ENCODE data around the gene LRRC57. TPM values are rescaled to one million over a fixed set of nuclear protein-coding genes. Genes with fewer than 3 reads are reported as not detected.

The LRRC57 gene
- total RNA-seq, 2 donors from 2014 or later, result 14.6 to 19.3 TPM

GRCh38 chr15:42508263-42508690 is 40.3 kb downstream of the LRRC57 start:
- TF ChIP-seq, protein P1, sequence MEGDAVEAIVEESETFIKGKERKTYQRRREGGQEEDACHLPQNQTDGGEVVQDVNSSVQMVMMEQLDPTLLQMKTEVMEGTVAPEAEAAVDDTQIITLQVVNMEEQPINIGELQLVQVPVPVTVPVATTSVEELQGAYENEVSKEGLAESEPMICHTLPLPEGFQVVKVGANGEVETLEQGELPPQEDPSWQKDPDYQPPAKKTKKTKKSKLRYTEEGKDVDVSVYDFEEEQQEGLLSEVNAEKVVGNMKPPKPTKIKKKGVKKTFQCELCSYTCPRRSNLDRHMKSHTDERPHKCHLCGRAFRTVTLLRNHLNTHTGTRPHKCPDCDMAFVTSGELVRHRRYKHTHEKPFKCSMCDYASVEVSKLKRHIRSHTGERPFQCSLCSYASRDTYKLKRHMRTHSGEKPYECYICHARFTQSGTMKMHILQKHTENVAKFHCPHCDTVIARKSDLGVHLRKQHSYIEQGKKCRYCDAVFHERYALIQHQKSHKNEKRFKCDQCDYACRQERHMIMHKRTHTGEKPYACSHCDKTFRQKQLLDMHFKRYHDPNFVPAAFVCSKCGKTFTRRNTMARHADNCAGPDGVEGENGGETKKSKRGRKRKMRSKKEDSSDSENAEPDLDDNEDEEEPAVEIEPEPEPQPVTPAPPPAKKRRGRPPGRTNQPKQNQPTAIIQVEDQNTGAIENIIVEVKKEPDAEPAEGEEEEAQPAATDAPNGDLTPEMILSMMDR (conservative IDR thresholded peaks at IDR 0.05), result no peak
- Histone ChIP-seq H3K27ac (ENCODE audit: low read depth, low read length) (no peak overlapping the region), H3K9me3 (ENCODE audit: control insufficient read depth, low read length) (no peaks in the 10 kb centered on the region), H3K4me3 (ENCODE audit: low read length) (no peak overlapping the region), H3K4me1 (ENCODE audit: control insufficient read depth, insufficient read depth, low read length) (no peaks in the 10 kb centered on the region), H3K36me3 (ENCODE audit: control insufficient read depth, insufficient read depth, low read length) (peaks cover 25% of the 10 kb centered on the region), H3K9ac (ENCODE audit: extremely low read depth, low read length, poor library complexity, severe bottlenecking) (no peak overlapping the region), H3K27me3 (ENCODE audit: control insufficient read depth, insufficient read depth, low read length, poor library complexity, severe bottlenecking) (no peaks in the 10 kb centered on the region)
- H3K27ac Mint-ChIP-seq, result no peak overlapping the region
- no peaks in the 10 kb centered on the region for H3K27me3 Mint-ChIP-seq (ENCODE audit: insufficient read depth)
- H3K4me1 Mint-ChIP-seq, result peaks cover 3% of the 10 kb centered on the region
- peaks cover 21% of the 10 kb centered on the region for H3K36me3 Mint-ChIP-seq (ENCODE audit: low read depth)
- DNase-seq, result no peak
- no peak overlapping the region for H3K4me3 Mint-ChIP-seq
- no peaks in the 10 kb centered on the region for H3K9me3 Mint-ChIP-seq
- WGBS, 2 experiments (ENCODE audit: insufficient coverage in 1 of 2, insufficient read length in 1 of 2), result 95 to 97% methylated on average over 7 to 9 of the region's 9 CpGs

GRCh38 chr15:42507514-42507913 is 41.1 kb downstream of the LRRC57 start:
- H3K4me1 Mint-ChIP-seq, result peaks cover 3% of the 10 kb centered on the region
- no peaks in the 10 kb centered on the region for H3K9me3 ChIP-seq (ENCODE audit: control insufficient read depth, low read length)

DNA sequence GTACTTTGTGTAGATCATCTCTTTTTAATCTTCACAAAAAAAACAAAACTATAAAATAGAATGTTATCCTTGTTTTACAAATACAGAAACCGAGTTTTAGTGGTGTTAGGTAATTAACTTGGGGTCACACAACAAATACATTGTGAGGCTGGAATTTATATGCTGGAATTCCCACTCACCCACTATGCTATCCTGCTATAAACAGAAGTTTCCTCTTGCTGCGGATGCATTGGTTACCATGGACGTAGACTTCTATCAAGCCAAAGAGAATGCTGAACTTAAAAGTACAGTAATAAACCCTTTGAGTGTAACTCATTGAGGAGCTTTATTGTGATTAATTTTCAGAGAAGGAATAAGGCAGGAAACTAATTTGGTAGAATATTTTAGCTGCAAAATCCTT is 44.0 kb downstream of the LRRC57 start:
- no peaks in the 10 kb centered on the region for H3K27me3 Mint-ChIP-seq (ENCODE audit: insufficient read depth)
- H3K9ac ChIP-seq (ENCODE audit: extremely low read depth, low read length, poor library complexity, severe bottlenecking), result no peak overlapping the region
- peaks cover 16% of the 10 kb centered on the region for H3K36me3 ChIP-seq (ENCODE audit: control insufficient read depth, insufficient read depth, low read length)

More at GRCh38 chr15:42507514-42507913, 41.1 kb downstream of the LRRC57 start:
- H3K4me1 ChIP-seq (ENCODE audit: control insufficient read depth, insufficient read depth, low read length), result no peaks in the 10 kb centered on the region
- TF ChIP-seq, protein P1 (conservative IDR thresholded peaks at IDR 0.05), result no peak
- peaks cover 27% of the 10 kb centered on the region for H3K36me3 ChIP-seq (ENCODE audit: control insufficient read depth, insufficient read depth, low read length)
- Mint-ChIP-seq H3K27me3 (ENCODE audit: insufficient read depth) (no peaks in the 10 kb centered on the region), H3K9me3 (no peaks in the 10 kb centered on the region), H3K36me3 (ENCODE audit: low read depth) (peaks cover 18% of the 10 kb centered on the region), H3K27ac (no peak overlapping the region), H3K4me3 (no peak overlapping the region)
- no peak overlapping the region for H3K9ac ChIP-seq (ENCODE audit: extremely low read depth, low read length, poor library complexity, severe bottlenecking)
- no peak overlapping the region for H3K27ac ChIP-seq (ENCODE audit: low read depth, low read length)
- 96 to 100% methylated on average over 1 to 3 of the region's 4 CpGs for WGBS, 2 experiments (ENCODE audit: insufficient coverage in 1 of 2, insufficient read length in 1 of 2)
- no peak for DNase-seq
- H3K27me3 ChIP-seq (ENCODE audit: control insufficient read depth, insufficient read depth, low read length, poor library complexity, severe bottlenecking), result no peaks in the 10 kb centered on the region
- no peak overlapping the region for H3K4me3 ChIP-seq (ENCODE audit: low read length)

More for the DNA sequence above, 44.0 kb downstream of the LRRC57 start:
- Mint-ChIP-seq H3K4me1 (peaks cover 6% of the 10 kb centered on the region), H3K36me3 (ENCODE audit: low read depth) (peaks cover 9% of the 10 kb centered on the region), H3K9me3 (no peaks in the 10 kb centered on the region), H3K4me3 (no peak overlapping the region), H3K27ac (no peak overlapping the region)
- no peaks in the 10 kb centered on the region for H3K9me3 ChIP-seq (ENCODE audit: control insufficient read depth, low read length)
- H3K4me3 ChIP-seq (ENCODE audit: low read length), result no peak overlapping the region
- no peak overlapping the region for H3K27ac ChIP-seq (ENCODE audit: low read depth, low read length)
- WGBS, 2 experiments (ENCODE audit: insufficient coverage in 1 of 2, insufficient read length in 1 of 2), result 98 to 100% methylated on average over 2 of the region's 3 CpGs
- H3K27me3 ChIP-seq (ENCODE audit: control insufficient read depth, insufficient read depth, low read length, poor library complexity, severe bottlenecking), result no peaks in the 10 kb centered on the region
- H3K4me1 ChIP-seq (ENCODE audit: control insufficient read depth, insufficient read depth, low read length), result peaks cover 2% of the 10 kb centered on the region
- no peak for DNase-seq
- TF ChIP-seq, protein P1 (conservative IDR thresholded peaks at IDR 0.05), result no peak
